ENCODE measurements around the gene RAC2.

DNA sequence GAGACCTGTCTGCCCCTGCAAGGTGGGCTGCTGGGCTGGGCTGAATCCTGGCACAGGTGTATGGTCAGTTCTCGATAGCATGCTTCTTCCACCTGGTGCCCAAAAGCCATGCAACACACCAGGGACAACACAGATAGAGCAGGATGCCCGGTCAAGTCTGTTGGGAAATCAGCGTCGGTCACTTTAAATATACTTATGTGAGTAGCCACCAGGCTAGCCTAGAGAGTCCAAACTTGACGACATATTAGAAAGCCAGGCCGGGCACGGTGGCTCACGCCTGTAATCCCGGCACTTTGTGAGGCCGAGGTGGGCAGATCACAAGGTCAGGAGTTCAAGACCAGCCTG, 65.0 kb downstream of the RAC2 start:
- TF ChIP-seq, protein P1, sequence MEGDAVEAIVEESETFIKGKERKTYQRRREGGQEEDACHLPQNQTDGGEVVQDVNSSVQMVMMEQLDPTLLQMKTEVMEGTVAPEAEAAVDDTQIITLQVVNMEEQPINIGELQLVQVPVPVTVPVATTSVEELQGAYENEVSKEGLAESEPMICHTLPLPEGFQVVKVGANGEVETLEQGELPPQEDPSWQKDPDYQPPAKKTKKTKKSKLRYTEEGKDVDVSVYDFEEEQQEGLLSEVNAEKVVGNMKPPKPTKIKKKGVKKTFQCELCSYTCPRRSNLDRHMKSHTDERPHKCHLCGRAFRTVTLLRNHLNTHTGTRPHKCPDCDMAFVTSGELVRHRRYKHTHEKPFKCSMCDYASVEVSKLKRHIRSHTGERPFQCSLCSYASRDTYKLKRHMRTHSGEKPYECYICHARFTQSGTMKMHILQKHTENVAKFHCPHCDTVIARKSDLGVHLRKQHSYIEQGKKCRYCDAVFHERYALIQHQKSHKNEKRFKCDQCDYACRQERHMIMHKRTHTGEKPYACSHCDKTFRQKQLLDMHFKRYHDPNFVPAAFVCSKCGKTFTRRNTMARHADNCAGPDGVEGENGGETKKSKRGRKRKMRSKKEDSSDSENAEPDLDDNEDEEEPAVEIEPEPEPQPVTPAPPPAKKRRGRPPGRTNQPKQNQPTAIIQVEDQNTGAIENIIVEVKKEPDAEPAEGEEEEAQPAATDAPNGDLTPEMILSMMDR (conservative IDR thresholded peaks at IDR 0.05; ENCODE audit: low read depth, low read length) = no peak
- no peak for TF ChIP-seq EZH2phosphoT487 (IDR thresholded peaks at IDR 0.05; ENCODE audit: borderline replicate concordance, low read length)
